Measurements from ENCODE around the gene DNASE2. TPM values are rescaled to one million over a fixed set of nuclear protein-coding genes. Genes with fewer than 3 reads are reported as not detected.

The DNASE2 gene
- total RNA-seq, 1 experiment from 2014 or later: 23.8 TPM

DNA sequence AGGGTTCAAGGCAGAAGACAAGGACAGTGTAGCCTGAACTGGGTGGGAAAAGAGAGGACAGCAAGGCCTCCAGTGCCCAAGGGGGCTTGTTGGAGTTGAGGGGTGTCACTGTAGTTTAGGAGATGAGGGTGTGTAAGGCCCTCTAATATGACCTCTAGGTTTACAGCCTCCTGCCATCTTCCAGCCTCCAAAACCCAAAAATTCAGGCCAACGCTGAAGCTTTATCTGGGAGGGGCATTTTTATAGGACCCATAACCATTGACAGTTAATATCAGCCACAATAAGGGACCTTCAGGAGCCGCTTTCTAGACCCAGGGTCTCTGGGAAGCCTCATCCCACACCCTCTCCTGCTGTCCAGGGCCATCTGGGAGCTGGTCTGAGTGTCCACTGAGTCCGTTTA lies 3.0 kb upstream of the DNASE2 start:
- Histone ChIP-seq H4K5ac (ENCODE audit: insufficient read length, low read depth, low read length) (no peak overlapping the region), H3K56ac (ENCODE audit: insufficient read length, low read depth, low read length) (no peak overlapping the region), H4K91ac (ENCODE audit: insufficient read length, low read depth, low read length) (no peak overlapping the region), H2AK5ac (ENCODE audit: insufficient read length, low read length) (no peak overlapping the region), H3T11ph (ENCODE audit: low read length) (no peak overlapping the region), H4K20me1 (ENCODE audit: control insufficient read depth, insufficient read depth, insufficient read length) (no peaks in the 10 kb centered on the region), H3K14ac (ENCODE audit: insufficient read depth, low read length) (no peak overlapping the region), H3K79me2 (ENCODE audit: insufficient read depth, low read length) (no peaks in the 10 kb centered on the region), H3K23me2 (ENCODE audit: insufficient read length, low read depth, low read length, poor library complexity, severe bottlenecking) (peaks cover 6% of the 10 kb centered on the region), H2BK20ac (ENCODE audit: low read depth, low read length, poor library complexity, severe bottlenecking) (no peak overlapping the region), H4K8ac (replicated peaks; ENCODE audit: insufficient read length, low read depth, low read length) (no peak overlapping the region), H2BK12ac (ENCODE audit: insufficient read length, low read depth, low read length) (no peak overlapping the region), H3K23ac (ENCODE audit: insufficient read length, low read depth, low read length) (no peak overlapping the region), H2BK5ac (ENCODE audit: insufficient read length, low read length) (no peak overlapping the region), H2BK120ac (ENCODE audit: low read depth, low read length, poor library complexity, severe bottlenecking) (no peak overlapping the region), H3K9me3 (ENCODE audit: control insufficient read depth, low read depth, low read length) (no peaks in the 10 kb centered on the region), H3K4me1 (ENCODE audit: insufficient read depth, low read length) (no peaks in the 10 kb centered on the region), H2AFZ (ENCODE audit: low read length) (no peak overlapping the region), H3K27me3 (ENCODE audit: insufficient read depth, low read length) (0 out of 2 replicates have a peak, but pooled peaks cover 1% of the 10 kb centered on the region), H3K27ac (ENCODE audit: insufficient read length, low read depth, low read length) (no peak overlapping the region), H3K18ac (ENCODE audit: insufficient read length, low read depth, low read length) (no peak overlapping the region), H3K4me2 (ENCODE audit: insufficient read depth, insufficient read length, low read length) (peak overlapping the region; percentile 79), H3K79me1 (ENCODE audit: insufficient read depth, low read depth, low read length, poor library complexity, severe bottlenecking) (no peaks in the 10 kb centered on the region), H3K9ac (ENCODE audit: extremely low read depth, insufficient read length, low read length) (no peak overlapping the region), H2BK15ac (ENCODE audit: low read depth, low read length) (no peak overlapping the region), H3K4ac (ENCODE audit: low read depth, low read length) (no peak overlapping the region)
- no peak overlapping the region for H3K27ac Mint-ChIP-seq
- DNase-seq: no peak
- no peak for TF ChIP-seq CTCF (conservative IDR thresholded peaks at IDR 0.05)
- peaks cover 13 to 17% of the 10 kb centered on the region in 2 experiments for H3K4me1 Mint-ChIP-seq
- peaks cover 16% of the 10 kb centered on the region in 2 experiments for H3K9me3 Mint-ChIP-seq
- no CpG with 5 or more reads among the region's 3 CpGs for WGBS (ENCODE audit: extremely low coverage, insufficient read length, low lambda C conversion rate)
- H3K36me3 Mint-ChIP-seq (ENCODE audit: insufficient read depth in 1 of 3, low read depth in 3 of 3): peaks cover 0 to 6% (median 4%) of the 10 kb centered on the region in 3 experiments; a peak in 3 of 7 replicates
- no peak overlapping the region; a peak in 1 of 5 replicates for H3K4me3 Mint-ChIP-seq
- H3K27me3 Mint-ChIP-seq (ENCODE audit: low read depth): peaks cover 54% of the 10 kb centered on the region

Measured in H9 (cell line).